GM23338 (cell line): ENCODE measurements around the gene PTPN6. TPM values are rescaled to one million over a fixed set of nuclear protein-coding genes. Genes with fewer than 3 reads are reported as not detected.
A peak's percentile ranks its signal among the peaks of the same experiment; 100 is the strongest.

Experiments
- ATAC-seq: fragments of 200-7000 bp; cut with Tn5 transposase; 3 replicates; pipeline ENCODE4 v1.9.1; 2020
- DNase-seq: peaks from one replicate; pipeline ENCODE4 v3.0.0-alpha.2; 2015; ENCODE audit warnings: low spot score
- H2AFZ ChIP-seq: fragments of 200-600 bp; sonication (generic); 2 replicates; pipeline ENCODE4 v1.8.0; 2016; ENCODE audit warnings: antibody characterized with exemption, mild to moderate bottlenecking, moderate library complexity
- H3F3A ChIP-seq: fragments of 200-600 bp; sonication (generic); replicated peaks from 2 replicates; pipeline ENCODE4 v1.8.0; 2017; ENCODE audit warnings: antibody characterized with exemption, mixed run types, low read depth
- H3K27ac ChIP-seq: fragments of 200-600 bp; sonication (generic); 2 replicates; pipeline ENCODE4 v1.6.1; 2016; ENCODE audit warnings: low read depth
- H3K27me3 ChIP-seq: fragments of 200-600 bp; sonication (generic); 2 replicates; pipeline ENCODE4 v1.8.0; 2016; ENCODE audit warnings: mild to moderate bottlenecking, mixed run types, moderate library complexity; ENCODE audit not compliant: insufficient read depth
- H3K36me3 ChIP-seq: fragments of 200-600 bp; sonication (generic); 2 replicates; pipeline ENCODE4 v1.8.0; 2016; ENCODE audit warnings: mild to moderate bottlenecking; ENCODE audit not compliant: insufficient read depth
- H3K4me1 ChIP-seq: fragments of 200-600 bp; sonication (generic); 2 replicates; pipeline ENCODE4 v1.8.0; 2016; ENCODE audit warnings: mild to moderate bottlenecking, moderate library complexity; ENCODE audit not compliant: insufficient read depth
- H3K4me2 ChIP-seq: fragments of 200-600 bp; sonication (generic); 2 replicates; pipeline ENCODE4 v1.7.1; 2017; ENCODE audit warnings: mixed run types
- H3K4me3 ChIP-seq: fragments of 200-600 bp; sonication (generic); 2 replicates; pipeline ENCODE4 v1.6.1; 2016; ENCODE audit warnings: mixed run types
- H3K79me2 ChIP-seq: fragments of 200-600 bp; sonication (generic); replicated peaks from 2 replicates; pipeline ENCODE4 v1.8.0; 2017; ENCODE audit warnings: mild to moderate bottlenecking; ENCODE audit not compliant: insufficient read depth
- H3K9me2 ChIP-seq: fragments of 200-600 bp; sonication (generic); 2 replicates; pipeline ENCODE4 v1.8.0; 2017; ENCODE audit not compliant: insufficient read depth
- H4K20me1 ChIP-seq: fragments of 200-600 bp; sonication (generic); replicated peaks from 2 replicates; pipeline ENCODE4 v1.8.0; 2017; ENCODE audit warnings: mild to moderate bottlenecking; ENCODE audit not compliant: insufficient read depth
- H3K27ac Mint-ChIP-seq: 2 replicates; pipeline ENCODE4 v1.8.0; 2020; ENCODE audit warnings: inconsistent platforms, mild to moderate bottlenecking, moderate library complexity, mixed read lengths
- H3K27me3 Mint-ChIP-seq: 3 replicates; pipeline ENCODE4 v1.8.0; 2022; ENCODE audit warnings: low read depth, mild to moderate bottlenecking, moderate library complexity, mixed read lengths, inconsistent platforms; ENCODE audit not compliant: insufficient read depth, poor library complexity
- H3K36me3 Mint-ChIP-seq: 3 replicates; pipeline ENCODE4 v1.8.0; 2021; ENCODE audit warnings: low read depth, mild to moderate bottlenecking, inconsistent platforms, moderate library complexity, mixed read lengths
- H3K4me1 Mint-ChIP-seq: 3 replicates; pipeline ENCODE4 v1.8.0; 2020; ENCODE audit warnings: mild to moderate bottlenecking, inconsistent platforms, mixed read lengths
- H3K4me3 Mint-ChIP-seq: 3 replicates; pipeline ENCODE4 v1.8.0; 2021; ENCODE audit warnings: moderate library complexity, mild to moderate bottlenecking, inconsistent platforms, mixed read lengths
- H3K9me3 Mint-ChIP-seq: 3 replicates; pipeline ENCODE4 v1.8.0; 2020; ENCODE audit warnings: moderate library complexity, mild to moderate bottlenecking, inconsistent platforms, mixed read lengths
- CREB1 ChIP-seq: fragments of 250-450 bp; sonication (Bioruptor Pico); IDR thresholded peaks from 2 replicates; pipeline ENCODE4 v1.5.0; 2020; ENCODE audit warnings: low read depth, mild to moderate bottlenecking, moderate library complexity
- CTCF ChIP-seq, 2 experiments: fragments of 200-600 bp in 1 of 2; sonication (generic) in 1 of 2; conservative IDR thresholded peaks; 2 replicates each; pipeline versions ENCODE4 v1.5.1 to v1.6.1; 2016 to 2017; ENCODE audit warnings: antibody characterized with exemption in 2 of 2, low read depth in 2 of 2, mild to moderate bottlenecking in 2 of 2, moderate library complexity in 1 of 2
- ETS1 ChIP-seq: IDR thresholded peaks from 2 replicates; pipeline ENCODE4 v1.6.1; 2016; ENCODE audit warnings: antibody characterized with exemption
- EZH2 ChIP-seq: fragments of 200-600 bp; sonication (generic); IDR thresholded peaks from one replicate; pipeline ENCODE4 v1.8.0; 2017; ENCODE audit warnings: antibody characterized with exemption, mild to moderate bottlenecking, low read depth; ENCODE audit not compliant: unreplicated experiment
- EZH2phosphoT487 ChIP-seq: fragments of 200-600 bp; sonication (generic); IDR thresholded peaks from one replicate; pipeline ENCODE4 v1.8.1; 2018; ENCODE audit warnings: antibody characterized with exemption; ENCODE audit not compliant: unreplicated experiment
- JUNB ChIP-seq: IDR thresholded peaks from one replicate; pipeline ENCODE4 v1.6.1; 2016; ENCODE audit warnings: antibody characterized with exemption; ENCODE audit not compliant: unreplicated experiment
- NANOG ChIP-seq: IDR thresholded peaks from 2 replicates; pipeline ENCODE4 v1.6.1; 2016; ENCODE audit warnings: antibody characterized with exemption, borderline replicate concordance
- POLR2AphosphoS5 ChIP-seq: IDR thresholded peaks from 2 replicates; pipeline ENCODE4 v1.6.1; 2016; ENCODE audit warnings: antibody characterized with exemption, low read depth
- REST ChIP-seq: IDR thresholded peaks from one replicate; pipeline ENCODE4 v1.6.1; 2018; ENCODE audit warnings: antibody characterized with exemption; ENCODE audit not compliant: unreplicated experiment
- STAT1 ChIP-seq: IDR thresholded peaks from one replicate; pipeline ENCODE4 v1.6.1; 2016; ENCODE audit warnings: antibody characterized with exemption; ENCODE audit not compliant: unreplicated experiment
- ZNF114 ChIP-seq: fragments of 250-450 bp; sonication (Bioruptor Pico); IDR thresholded peaks from 2 replicates; pipeline ENCODE4 v1.5.0; 2020; ENCODE audit warnings: mild to moderate bottlenecking, moderate library complexity
- ZNF331 ChIP-seq: fragments of 250-450 bp; sonication (Bioruptor Pico); IDR thresholded peaks from 2 replicates; pipeline ENCODE4 v1.5.0; 2020; ENCODE audit warnings: low read depth, mild to moderate bottlenecking, moderate library complexity
- polyA plus RNA-seq: library from polyadenylated mRNA; unstranded; fragments of >200 nt; fragmentation: Nextera tagmentation; extraction: Ambion mirVana; gene quantifications from 2 replicates; pipeline ENCODE4 v1.2.1, GENCODE V29; 2016
- total RNA-seq: library from RNA; depleted of rRNA; stranded (reverse); fragments of >200 nt; shearing (Covaris generic); gene quantifications from 2 replicates; pipeline ENCODE4 v1.2.3, GENCODE V29; 2014

PTPN6 gene
- total and polyA plus RNA-seq, 2 experiments from 2014 or later: 25.3 to 35.4 TPM

GRCh38 chr12:6963016-6963731 is 12.0 kb downstream of the PTPN6 start:
- no peak for TF ChIP-seq CREB1 (CRISPR knock-in tag)
- no peak for TF ChIP-seq STAT1
- peak; percentile 82 for TF ChIP-seq POLR2AphosphoS5
- TF ChIP-seq ETS1: no peak; the same call in 1 of the 2 replicates
- Mint-ChIP-seq H3K4me3 (peak overlapping the region; percentile 86), H3K4me1 (peaks cover 51% of the 10 kb centered on the region), H3K27me3 (peaks cover 25% of the 10 kb centered on the region), H3K36me3 (peaks cover 43% of the 10 kb centered on the region), H3K27ac (peak overlapping the region; percentile 98), H3K9me3 (no peaks in the 10 kb centered on the region)
- Histone ChIP-seq H3K27me3 (no peaks in the 10 kb centered on the region), H3K27ac (peak overlapping the region; percentile 91), H3K79me2 (peaks cover 28% of the 10 kb centered on the region), H3K4me2 (peak overlapping the region; percentile 98), H2AFZ (peak overlapping the region; percentile 83), H3K36me3 (peaks cover 21% of the 10 kb centered on the region), H3F3A (peaks cover 52% of the 10 kb centered on the region), H4K20me1 (peaks cover 4% of the 10 kb centered on the region; the same call in 1 of the 2 replicates), H3K4me3 (peak overlapping the region; percentile 95), H3K9me2 (no peaks in the 10 kb centered on the region), H3K4me1 (peaks cover 38% of the 10 kb centered on the region)
- ATAC-seq (peak; percentile 60), DNase-seq (peak; percentile 95)

- H3K27me3 Mint-ChIP-seq: peaks cover 25% of the 10 kb centered on the region
- H2AFZ ChIP-seq: no peak overlapping the region
- TF ChIP-seq CREB1 (CRISPR knock-in tag) (no peak), POLR2AphosphoS5 (no peak), ETS1 (no peak), EZH2phosphoT487 (no peak), NANOG (no peak), EZH2 (no peak), JUNB (no peak), CTCF (conservative IDR thresholded peaks at IDR 0.05; ENCODE audit: low read depth in 2 of 2) (no peak), ZNF114 (CRISPR knock-in tag) (no peak), ZNF331 (no peak), REST (no peak), STAT1 (no peak)
- peak overlapping the region; percentile 98 for H3K4me2 ChIP-seq
- H3K27ac ChIP-seq: peak overlapping the region; percentile 98
- peaks cover 50% of the 10 kb centered on the region for H3K36me3 Mint-ChIP-seq
- peaks cover 60% of the 10 kb centered on the region for H3F3A ChIP-seq
- H3K79me2 ChIP-seq: peaks cover 35% of the 10 kb centered on the region
- peak overlapping the region; percentile 93 for H3K27ac Mint-ChIP-seq
- H3K36me3 ChIP-seq: peaks cover 28% of the 10 kb centered on the region
- no peaks in the 10 kb centered on the region for H3K9me3 Mint-ChIP-seq
- peaks cover 58% of the 10 kb centered on the region for H3K4me1 Mint-ChIP-seq
- H3K9me2 ChIP-seq: no peaks in the 10 kb centered on the region
- H3K4me3 ChIP-seq: peak overlapping the region; percentile 95
- ATAC-seq (no peak), DNase-seq (no peak)
- no peaks in the 10 kb centered on the region for H3K27me3 ChIP-seq
- H3K4me1 ChIP-seq: peaks cover 40% of the 10 kb centered on the region
- peaks cover 7% of the 10 kb centered on the region; the same call in 1 of the 2 replicates for H4K20me1 ChIP-seq
- peak overlapping the region; percentile 86 for H3K4me3 Mint-ChIP-seq
Observed at GRCh38 chr12:6963791-6964413, 12.7 kb downstream of the PTPN6 start.
